PFSK-1 (cell line): ENCODE results near the gene CCDC167.

ENCODE experiments used
- REST ChIP-seq, 2 experiments: IDR thresholded peaks; 2 replicates each; pipeline versions ENCODE4 v1.6.1 to v1.8.0; 2011 to 2012; ENCODE audit warnings: low read depth in 2 of 2, low read length in 2 of 2, control low read depth in 1 of 2, inconsistent platforms in 1 of 2, mild to moderate bottlenecking in 1 of 2, moderate library complexity in 1 of 2; ENCODE audit not compliant: insufficient read depth in 1 of 2
- SIN3A ChIP-seq: IDR thresholded peaks from 2 replicates; pipeline ENCODE4 v1.6.1; 2012; ENCODE audit warnings: mild to moderate bottlenecking, low read length, moderate library complexity, borderline replicate concordance; ENCODE audit not compliant: insufficient read depth
- TAF1 ChIP-seq: IDR thresholded peaks from 2 replicates; pipeline ENCODE4 v1.6.1; 2012; ENCODE audit warnings: low read length, control low read depth, borderline replicate concordance; ENCODE audit not compliant: insufficient read depth

GRCh38 chr6:37516076-37516919, 16.6 kb upstream of the CCDC167 start:
- TF ChIP-seq REST (IDR thresholded peaks at IDR 0.05; ENCODE audit: insufficient read depth in 1 of 2, low read depth in 2 of 2, low read length in 2 of 2) (no peak), TAF1 (no peak), SIN3A (no peak)
